CD4-positive, alpha-beta T cell treated with Interleukin-15 for 1 hour (primary cell): Measurements from ENCODE around the gene PIP4P1.
"Not testable (repeated sequence)": the region's sequence is repeated elsewhere in the genome, so short reads cannot be mapped to it uniquely, and the experiment has no call there.

Source experiments
- DNase-seq: peaks from one replicate; pipeline ENCODE4 v3.0.0-alpha.2; 2020

PIP4P1 gene

DNA sequence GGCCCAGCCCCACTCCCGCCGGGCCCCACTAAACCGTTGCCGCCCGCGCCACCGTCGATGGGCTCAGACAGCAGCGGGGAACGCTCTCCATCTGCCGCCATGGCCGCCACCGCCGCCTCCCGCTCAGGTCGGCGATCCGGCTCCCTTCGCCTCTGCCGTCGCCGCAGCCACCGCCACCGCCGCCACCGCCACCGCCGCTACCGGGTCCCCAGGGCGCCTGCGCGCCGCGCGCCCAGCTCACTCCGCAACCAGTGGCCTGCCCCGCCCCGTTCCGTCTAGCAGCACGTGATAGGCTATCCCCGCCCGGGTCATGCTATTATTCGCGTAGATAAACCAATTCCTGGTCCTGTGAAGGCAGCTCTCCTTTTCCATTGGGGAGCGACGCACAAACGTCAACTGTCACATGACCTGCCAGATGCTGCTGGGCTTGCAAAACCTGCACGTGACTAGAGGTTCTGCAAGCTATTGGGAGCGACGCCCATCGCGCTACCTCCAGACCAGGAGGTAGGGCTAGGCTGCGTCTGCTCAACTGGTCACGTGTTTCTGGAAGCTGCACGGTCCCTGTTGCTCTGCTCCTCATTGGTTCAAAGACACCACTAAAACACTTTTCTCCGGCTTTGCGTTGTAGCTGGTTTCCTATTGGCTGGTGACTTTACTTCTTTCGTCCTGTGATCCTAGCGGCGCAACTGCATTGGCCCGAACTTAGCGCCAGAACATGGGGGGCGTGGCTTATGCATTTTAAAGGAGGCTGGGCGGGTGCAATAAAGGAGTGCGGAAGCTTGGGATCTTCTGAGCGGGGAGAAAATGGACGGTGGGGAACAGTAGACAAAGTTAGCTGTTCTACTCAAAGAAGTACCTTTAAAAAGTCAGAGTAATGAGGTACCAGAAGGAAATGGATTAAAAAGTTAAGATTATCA, at the start of gene PIP4P1:
Gene PIP4P1 (minus strand): TSS at position 210 of the 917 bp plus-strand sequence. CDS start 109 bp downstream, at position 101.
- peak; percentile 100 for DNase-seq

DNA sequence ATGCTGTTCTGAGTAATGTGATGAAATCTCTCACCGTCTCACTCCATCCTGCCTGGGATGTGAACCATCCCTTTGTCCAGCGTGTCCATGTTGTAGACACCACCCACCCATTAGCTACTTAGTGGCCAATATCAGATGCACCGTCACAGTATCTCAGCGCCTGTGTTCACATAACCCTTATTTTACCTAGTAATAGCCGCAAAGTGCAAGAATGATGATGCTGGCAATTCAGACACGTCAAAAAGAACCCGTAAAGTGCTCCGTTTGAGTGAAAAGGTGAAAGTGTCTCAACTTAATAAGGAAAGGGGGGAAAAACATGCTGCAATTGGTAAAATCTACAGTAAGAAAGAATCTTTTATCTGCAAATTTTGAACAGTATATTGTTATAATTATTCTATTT, 47.1 kb upstream of the PIP4P1 start:
- no peak for DNase-seq

DNA sequence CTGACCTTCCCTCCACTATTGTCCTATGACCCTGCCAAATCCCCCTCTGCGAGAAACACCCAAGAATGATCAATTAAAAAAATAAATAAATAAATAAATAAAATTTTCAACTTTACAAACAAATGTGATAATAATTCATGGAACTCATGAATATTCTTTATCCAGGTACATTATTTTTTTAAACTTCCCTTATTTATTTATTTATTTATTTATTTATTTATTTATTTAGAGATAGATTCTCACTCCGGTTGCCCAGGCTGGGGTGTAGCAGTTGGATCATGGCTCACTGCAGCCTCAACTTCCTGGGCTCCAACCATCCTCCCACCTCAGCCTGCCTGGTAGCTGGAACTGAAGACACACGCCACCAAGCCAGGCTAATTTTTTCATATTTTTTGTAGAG, 46.3 kb upstream of the PIP4P1 start:
- DNase-seq = not testable (repeated sequence)

DNA sequence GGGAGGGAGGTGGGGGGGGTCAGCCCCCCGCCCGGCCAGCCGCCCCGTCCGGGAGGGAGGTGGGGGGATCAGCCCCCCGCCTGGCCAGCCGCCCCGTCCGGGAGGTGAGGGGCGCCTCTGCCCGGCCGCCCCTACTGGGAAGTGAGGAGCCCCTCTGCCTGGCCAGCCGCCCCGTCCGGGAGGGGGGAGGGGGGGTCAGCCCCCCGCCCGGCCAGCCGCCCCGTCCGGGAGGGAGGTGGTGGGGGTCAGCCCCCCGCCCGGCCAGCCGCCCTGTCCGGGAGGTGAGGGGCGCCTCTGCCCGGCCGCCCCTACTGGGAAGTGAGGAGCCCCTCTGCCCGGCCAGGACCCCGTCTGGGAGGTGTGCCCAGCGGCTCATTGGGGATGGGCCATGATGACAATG, 45.5 kb upstream of the PIP4P1 start:
- not testable (repeated sequence) for DNase-seq

DNA sequence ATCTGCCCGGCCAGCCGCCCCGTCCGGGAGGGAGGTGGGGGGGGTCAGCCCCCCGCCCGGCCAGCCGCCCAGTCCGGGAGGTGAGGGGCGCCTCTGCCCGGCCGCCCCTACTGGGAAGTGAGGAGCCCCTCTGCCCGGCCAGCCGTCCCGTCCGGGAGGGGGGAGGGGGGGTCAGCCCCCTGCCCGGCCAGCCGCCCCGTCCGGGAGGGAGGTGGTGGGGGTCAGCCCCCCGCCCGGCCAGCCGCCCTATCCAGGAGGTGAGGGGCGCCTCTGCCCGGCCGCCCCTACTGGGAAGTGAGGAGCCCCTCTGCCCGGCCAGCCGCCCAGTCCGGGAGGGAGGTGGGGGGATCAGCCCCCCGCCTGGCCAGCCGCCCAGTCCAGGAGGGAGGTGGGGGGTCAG, 45.0 kb upstream of the PIP4P1 start:
- not testable (repeated sequence) for DNase-seq

DNA sequence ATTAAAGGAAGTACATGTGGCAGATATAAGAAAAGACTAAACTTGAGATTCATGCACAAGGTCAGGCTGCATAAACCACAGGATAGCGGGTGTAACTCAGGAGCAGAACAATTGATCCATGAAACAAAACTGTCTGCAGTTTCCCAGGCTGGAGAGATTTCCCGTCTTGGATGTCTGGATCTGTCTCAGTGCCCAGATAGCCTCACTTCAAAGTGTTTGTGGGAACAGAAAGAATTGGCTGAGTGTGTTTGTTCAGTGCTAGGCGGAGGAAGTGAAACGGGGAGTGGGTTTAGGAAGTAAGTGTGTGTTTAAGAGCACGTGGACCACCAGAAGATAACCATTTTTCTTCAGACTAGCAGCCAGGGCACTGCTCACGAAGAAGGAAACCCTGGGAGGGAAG, 42.7 kb upstream of the PIP4P1 start:
- DNase-seq = no peak

DNA sequence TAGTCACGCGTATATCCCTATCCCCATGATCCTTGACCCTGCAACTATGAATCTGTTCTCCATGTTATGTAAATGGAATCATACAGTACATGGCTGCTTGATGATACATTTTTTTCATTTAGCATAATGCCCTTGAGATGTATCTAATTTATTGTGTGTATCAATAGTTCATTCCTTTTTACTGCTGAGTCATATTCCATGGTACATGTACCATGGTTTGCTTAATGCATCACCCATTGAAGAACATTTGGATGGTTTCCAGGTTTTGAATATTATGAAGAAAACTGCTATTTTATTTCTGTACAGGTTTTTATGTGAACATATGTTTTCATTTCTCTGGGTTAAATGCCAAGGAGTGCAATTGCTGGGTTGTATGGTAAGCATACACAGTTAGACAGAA, 40.1 kb upstream of the PIP4P1 start:
- DNase-seq = no peak

DNA sequence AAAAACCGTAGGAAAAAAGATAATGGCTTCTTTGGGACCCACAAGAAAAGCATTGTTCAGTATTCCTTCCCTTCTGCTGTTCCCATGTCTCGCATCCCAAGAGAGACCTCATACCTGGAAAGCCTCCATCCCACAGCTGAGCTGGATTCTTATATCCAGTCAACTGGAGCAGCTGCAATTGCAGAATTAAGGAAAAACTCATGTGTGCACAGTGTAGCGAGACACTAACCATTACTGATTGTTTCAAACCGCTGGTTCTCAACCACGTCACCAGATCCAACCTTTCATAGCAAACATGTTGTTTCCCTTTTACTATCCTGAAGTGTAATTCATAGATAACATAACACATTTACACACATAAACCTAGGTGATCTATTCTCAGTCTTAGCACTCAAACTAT, 38.6 kb upstream of the PIP4P1 start:
- DNase-seq = no peak

DNA sequence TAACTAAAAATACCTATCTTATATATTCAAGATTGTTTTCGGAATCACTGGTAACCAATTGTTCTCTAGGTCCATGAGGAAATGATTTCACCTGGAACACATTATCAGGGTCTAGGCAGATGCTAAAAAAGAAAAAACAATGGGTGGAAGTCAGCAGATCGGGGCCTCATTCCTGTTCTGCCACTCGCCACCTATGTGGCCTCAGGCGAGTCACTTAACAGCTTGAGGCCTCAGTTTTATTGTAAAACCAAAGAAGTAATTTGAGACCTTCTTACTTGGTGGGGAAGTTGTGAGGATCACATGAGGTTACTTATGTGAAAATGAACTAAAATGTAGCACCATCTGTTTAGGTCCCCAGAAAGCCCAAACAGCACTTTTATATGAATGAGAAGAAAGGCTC, 37.9 kb upstream of the PIP4P1 start:
- DNase-seq = no peak

DNA sequence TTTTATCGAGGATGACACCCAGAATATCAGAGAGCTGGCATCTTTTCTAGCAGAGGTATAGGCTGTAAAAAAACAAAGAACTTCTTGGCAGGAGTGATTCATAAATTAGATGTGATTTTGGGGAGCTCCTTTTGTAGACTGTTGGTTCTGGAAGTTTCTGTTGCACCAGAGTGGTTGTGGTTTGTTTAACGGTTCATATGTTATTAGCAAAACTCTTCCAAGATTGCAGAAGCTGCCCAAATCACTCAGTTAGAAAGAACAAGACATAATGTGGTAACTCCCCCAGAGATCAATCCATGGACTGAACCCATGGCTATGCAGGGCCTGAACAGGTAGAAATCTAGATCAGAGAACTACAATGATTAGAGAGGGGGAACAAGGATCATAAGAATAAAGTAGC, 37.4 kb upstream of the PIP4P1 start:
- no peak for DNase-seq

DNA sequence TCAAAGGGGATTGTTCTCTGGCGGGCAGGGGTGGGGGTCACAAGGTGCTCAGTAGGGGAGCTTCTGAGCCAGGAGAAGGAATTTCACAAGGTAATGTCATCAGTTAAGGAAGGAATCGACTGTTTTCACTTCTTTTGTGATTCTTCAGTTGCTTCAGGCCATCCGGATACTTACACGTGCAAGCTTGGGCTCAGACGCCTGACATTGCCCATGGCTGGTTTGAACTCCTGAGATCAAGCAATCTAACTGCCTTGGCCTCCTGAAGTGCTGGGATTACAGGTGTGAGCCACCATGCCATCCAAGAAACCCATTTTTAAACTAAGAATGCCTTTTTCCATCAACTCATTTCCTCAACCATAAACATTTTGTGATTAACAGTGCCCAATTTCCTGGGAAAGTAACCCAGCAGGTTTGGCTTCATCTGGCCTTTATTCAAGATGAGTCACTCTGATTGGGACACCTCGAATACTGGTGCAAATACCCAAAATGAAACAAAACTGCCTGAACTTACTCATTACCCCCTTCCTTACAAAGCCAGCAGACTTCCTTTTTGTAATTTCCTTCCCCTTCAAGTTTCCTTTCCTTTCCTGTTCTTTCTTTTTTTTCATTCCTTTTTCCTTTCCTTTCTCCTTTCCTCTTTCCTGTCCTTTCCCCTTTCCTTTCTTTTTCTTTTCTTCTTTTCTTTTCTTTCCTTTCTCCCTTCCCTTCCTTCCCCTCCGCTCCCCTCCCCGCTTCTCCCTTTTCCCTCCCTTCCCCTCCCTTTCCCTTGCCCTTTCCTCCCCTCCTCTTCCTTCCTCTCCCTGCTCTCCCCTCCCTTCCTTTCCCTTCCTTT, 33.9 kb upstream of the PIP4P1 start:
- DNase-seq = no peak

DNA sequence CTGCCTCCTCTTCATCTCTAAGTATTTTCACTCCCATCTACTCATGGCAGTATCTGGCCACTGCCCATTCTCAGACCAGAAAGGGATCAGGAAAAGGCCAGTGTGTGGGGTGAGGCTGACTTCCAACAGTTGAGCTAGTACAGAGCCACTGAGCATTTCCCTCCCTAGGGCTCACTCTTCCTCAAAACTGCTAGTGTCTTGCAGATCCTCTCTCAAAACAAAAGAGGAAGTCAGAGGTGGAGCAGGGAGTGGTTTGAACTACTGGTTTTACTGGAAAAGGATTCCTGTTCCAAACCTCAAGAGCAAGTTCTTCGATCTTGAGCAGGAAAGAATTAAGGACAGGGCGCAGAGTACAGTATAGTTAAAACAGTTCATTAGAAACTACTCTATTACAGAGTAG, 32.4 kb upstream of the PIP4P1 start:
- DNase-seq = peak; percentile 28

DNA sequence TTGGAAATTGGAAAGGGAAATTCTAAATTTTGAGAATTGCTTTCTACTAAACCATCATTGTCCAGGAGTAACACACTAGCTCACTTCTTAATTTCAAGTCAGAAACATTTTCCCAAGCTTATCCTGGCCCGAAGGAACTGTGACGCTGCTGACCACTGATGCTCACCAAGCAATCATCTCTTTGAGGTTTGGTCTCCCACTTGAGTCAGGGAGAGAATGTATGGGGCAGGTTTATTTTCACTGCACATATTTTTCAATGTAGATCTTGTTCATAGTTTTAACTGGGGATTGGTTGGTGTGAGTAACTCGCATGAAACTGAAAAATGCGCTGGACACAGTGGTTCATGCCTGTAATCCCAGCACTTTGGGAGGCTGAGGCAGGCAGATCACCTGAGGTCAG, 31.3 kb upstream of the PIP4P1 start:
- no peak for DNase-seq

DNA sequence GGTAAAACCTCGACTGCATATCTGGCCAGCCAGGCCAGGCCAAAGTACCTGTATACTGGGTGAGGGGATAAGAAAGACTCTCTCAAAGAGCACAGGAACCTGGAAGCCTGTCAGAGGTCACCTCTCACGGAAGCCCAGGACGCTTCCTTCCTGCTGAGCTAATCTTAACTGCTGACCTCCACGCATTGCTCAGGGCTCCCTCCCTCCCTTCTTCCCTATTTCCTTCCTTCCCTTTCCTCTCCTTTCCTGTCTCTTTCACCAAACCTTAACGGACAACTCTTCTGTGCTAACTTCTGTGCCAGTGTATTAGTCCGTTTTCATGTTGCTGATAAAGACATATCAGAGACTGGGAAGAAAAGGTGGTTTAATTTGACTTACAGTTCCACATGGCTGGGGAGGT, 29.3 kb upstream of the PIP4P1 start:
- DNase-seq = no peak

DNA sequence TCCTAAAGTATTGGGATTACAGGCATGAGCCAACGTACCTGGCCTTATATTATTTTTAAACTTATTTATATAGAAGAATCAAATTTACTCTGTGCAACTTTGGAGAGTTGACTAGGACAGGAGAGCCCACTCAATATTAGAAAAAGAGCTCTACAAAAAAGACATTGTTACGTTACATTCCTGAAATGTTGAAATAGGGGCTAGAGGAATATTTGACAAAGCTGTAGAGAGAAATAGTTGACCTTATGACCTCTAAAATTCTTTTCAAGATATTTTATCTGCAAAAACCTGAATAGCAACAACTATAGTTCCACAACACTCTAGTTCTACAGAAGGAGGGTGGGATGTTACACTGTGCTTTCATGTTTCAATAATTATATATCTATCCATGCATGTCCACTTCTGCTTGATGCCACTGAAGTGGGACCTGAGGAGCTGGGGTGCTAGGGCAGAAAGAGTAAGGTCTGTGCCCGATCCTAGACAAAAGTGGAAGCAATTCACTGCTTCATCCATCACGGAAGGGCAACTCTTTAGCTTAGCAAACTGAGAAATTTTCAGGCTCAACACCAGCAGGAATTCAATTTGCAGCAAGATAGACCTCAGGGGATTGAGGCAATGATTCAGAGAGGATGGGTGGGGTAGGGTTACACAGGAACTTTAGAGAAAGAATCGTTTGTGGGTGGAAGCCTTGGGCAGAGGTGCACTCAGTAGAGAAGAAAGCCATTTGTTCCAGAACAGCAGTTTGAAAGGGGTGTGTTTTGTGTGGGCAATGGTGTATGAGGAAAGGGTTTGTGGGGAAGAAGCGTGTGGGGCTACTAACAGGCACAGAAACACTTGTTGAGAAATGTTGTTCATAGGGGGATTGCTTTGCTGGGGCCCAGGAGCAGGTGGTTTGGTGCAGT, 28.1 kb upstream of the PIP4P1 start:
- DNase-seq = no peak

DNA sequence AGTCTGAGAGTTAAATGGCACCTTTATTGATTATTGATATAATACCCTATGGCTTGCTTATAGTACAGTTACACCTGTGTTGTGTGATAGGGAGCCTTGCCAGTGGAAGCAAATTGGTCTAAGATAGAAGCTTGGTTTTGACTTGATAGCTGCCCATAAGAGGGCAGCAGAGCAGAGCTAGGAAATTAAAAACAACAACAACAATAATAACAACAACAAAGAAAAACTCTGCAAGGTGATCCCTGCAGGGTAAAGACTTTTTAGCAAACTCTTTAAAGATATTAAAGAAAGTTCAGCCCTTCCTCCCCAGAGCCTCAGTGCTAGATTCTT, 26.1 kb upstream of the PIP4P1 start:
- no peak for DNase-seq

DNA sequence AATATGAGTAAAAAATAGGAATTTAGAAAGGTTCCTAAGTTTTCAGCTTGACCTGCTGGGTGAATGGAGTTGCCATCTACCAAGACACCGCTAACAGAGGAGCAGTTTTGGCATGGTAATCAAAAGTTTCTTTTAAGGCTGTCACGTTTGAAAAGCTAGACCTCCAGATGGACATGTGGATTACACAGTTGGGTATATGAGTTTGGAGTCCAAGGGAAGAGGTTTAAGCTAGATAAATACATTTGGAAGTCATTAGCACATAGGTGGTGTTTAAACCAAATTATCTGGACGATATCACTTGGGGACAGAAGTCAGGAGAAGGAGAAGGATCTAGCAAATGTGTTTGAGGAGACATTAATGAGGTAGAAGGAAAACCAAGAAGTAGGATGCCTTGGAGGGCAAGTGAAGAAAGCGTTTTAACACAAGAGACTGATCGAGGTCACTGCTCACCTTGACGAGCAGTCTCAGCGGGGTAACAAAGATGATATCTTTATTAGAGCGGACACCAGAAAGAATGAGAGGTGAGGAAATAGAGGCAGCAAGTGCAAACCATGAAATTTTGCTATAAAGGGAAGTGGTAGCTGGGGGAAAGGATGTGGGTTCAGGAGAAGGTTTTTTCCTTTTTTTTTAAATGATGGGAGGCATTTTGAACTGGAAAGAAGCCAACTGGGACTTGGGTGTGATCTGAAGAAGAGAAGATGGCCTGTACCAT, 25.6 kb upstream of the PIP4P1 start:
- no peak for DNase-seq

DNA sequence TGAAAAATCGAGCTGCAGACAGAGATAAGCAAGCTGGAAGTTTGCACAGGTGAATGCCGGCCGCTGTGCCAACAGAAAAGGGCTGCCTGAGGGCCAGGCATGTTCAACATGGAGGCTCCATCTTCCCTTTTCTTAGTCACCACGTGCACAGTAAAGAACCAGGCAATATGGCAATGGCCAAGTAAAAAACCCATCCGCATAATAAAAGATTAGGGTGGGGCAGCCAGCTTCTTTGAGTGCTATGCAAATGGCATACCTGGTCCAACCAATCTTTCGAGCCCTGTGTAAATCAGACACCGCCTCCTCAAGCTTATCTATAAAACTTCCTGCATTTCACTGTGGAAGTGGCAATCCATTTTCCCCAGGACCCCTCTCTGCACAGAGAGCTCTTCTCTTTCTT, 24.7 kb upstream of the PIP4P1 start:
- no peak for DNase-seq

DNA sequence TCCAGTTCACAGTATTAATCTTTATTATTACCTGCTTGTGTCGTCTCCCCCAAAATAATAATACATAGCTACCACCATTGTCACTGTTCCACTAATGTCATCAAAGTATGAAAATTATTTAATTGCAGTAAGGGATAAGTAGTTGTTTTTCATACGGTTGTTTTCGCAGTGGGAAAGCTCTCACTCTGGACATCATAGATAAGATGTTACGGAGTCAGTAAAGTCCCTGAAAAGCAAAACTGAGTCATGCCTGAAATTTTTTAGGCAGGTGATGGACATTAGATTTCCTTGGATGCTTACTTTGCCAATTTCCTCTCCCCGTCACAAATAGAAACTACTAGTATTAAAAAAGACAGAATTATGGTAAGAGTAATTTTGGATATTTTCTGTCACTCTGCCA, 21.1 kb upstream of the PIP4P1 start:
- DNase-seq = no peak

DNA sequence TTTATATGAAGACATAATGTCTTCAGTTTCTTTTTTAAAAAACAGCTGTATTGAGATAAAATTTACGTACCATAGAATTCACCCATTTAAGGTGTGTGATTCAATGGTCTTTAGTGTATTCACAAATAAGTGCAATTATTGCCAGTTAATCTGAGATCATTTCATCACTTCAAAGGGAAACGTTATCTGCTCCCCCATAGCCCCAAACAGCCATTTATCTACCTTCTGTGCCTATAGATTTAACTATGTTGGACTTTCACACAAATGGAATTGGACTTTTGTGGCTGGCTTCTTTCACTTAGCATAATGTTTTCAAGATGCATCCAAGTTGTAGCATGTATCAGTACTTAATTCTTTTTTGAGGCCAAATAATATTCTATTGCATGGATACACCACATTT, 17.7 kb upstream of the PIP4P1 start:
- DNase-seq = no peak

DNA sequence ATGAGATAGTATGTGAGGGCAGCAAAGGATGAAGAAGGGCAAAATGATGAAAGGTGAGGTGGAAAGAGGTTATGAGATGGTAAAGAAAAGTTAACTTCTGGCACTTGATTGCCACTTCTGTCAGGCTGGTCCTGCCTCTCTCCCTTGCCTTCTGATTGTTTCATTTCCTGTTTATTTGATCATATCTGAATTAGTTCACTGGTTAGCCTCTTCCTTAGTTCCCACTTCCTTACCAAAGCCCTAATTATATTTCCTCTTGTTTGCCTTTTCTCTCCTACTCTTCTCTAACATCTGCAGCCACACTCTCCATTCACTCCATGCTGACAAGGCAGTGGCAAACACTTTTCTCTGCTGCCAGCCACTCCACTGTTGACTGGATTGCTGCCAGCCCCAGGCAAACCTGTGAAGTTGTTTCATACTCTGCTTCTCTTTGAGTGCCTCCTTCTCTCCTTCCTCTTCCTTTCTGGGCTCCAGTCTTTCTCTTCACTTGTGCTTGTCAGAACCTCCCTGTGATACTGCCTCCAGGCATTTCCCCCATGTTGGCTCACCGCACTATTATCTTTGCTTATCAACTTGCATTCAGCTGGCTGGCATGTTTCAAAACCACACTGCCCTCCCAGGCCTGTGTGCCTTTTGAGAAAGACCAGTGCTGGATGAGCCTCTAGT, 16.1 kb upstream of the PIP4P1 start:
- peak; percentile 21 for DNase-seq

DNA sequence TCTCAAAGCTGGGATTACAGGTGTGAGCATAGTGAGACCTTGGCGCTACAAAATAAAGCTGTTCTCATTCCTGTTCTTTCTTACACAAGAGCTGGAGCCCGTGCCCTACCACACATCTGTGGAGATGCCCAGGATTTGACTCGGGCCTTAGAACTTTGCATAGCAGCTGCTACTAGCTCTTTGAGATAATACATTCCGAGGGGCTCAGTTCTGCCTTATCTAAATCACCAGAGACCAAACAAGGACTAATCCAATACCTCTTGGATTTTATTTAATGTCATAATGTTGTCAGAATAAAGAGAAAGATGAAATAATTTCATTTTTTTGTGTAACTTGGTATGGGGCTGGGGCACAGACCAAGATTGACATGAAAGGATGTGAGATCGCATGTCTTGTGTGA, 15.5 kb upstream of the PIP4P1 start:
- no peak for DNase-seq
